ENCODE measurements around the gene TNFSF8. TPM values are rescaled to one million over a fixed set of nuclear protein-coding genes. Genes with fewer than 3 reads are reported as not detected.

Gene TNFSF8
- total RNA-seq, 1 experiment from 2014 or later: not detected

GRCh38 chr9:114909661-114910060 lies 20.7 kb downstream of the TNFSF8 start:
- no peak overlapping the region for H3K27ac ChIP-seq
- H3K27me3 ChIP-seq (ENCODE audit: insufficient read depth, low read depth): peaks cover 16% of the 10 kb centered on the region
- intact Hi-C loops (cut with micrococcal nuclease; ENCODE audit: unreplicated experiment): loop anchor here (2.0 to 10.0 kb wide), 4 partner anchors 353 to 613 kb away; no protein-coding TSS in a partner anchor
- no peak overlapping the region for H2AFZ ChIP-seq
- peaks cover 26% of the 10 kb centered on the region for H3K4me1 ChIP-seq (replicated peaks; ENCODE audit: insufficient read depth)
- no peaks in the 10 kb centered on the region for H3K79me2 ChIP-seq (ENCODE audit: low read depth)
- H3K4me3 ChIP-seq: no peak overlapping the region
- H3F3A ChIP-seq (ENCODE audit: insufficient read depth, low read depth): peaks cover 21% of the 10 kb centered on the region; the same call in 1 of the 2 replicates
- ChIA-PET CTCF (interaction anchor here (0.6 kb wide), 1 partner anchor 1338 kb away, joined by 5 read pairs; no protein-coding TSS in a partner anchor), POLR2A (ENCODE audit: unreplicated experiment) (no interaction called here)
- H4K20me1 ChIP-seq (ENCODE audit: insufficient read depth): no peaks in the 10 kb centered on the region
- BruUV-seq (replicated peaks): no TSS peak
- TF ChIP-seq EZH2 (IDR thresholded peaks at IDR 0.05; ENCODE audit: low read depth): no peak
- TF ChIP-seq CTCF (conservative IDR thresholded peaks at IDR 0.05): no peak
- no peak overlapping the region for H3K4me2 ChIP-seq
- H3K9me3 ChIP-seq (ENCODE audit: insufficient read depth, low read depth): no peaks in the 10 kb centered on the region
- H3K9me2 ChIP-seq (ENCODE audit: insufficient read depth): no peaks in the 10 kb centered on the region
- DNase-seq: no peak
- no peaks in the 10 kb centered on the region for H3K36me3 ChIP-seq (ENCODE audit: low read depth)

GRCh38 chr9:114908805-114909448 lies 21.5 kb downstream of the TNFSF8 start:
- CTCF ChIA-PET: interaction anchor here (0.6 to 1.0 kb wide), 2 partner anchors 160 to 226 kb away, joined by 3 to 6 read pairs; no protein-coding TSS in a partner anchor
- Histone ChIP-seq H3K9me3 (ENCODE audit: insufficient read depth, low read depth) (no peaks in the 10 kb centered on the region), H3K4me2 (peak overlapping the region; percentile 58), H3K36me3 (ENCODE audit: low read depth) (no peaks in the 10 kb centered on the region), H3K4me1 (replicated peaks; ENCODE audit: insufficient read depth) (peaks cover 26% of the 10 kb centered on the region), H3K27ac (peak overlapping the region; percentile 25), H3K9me2 (ENCODE audit: insufficient read depth) (no peaks in the 10 kb centered on the region), H3K4me3 (no peak overlapping the region), H3K79me2 (ENCODE audit: low read depth) (no peaks in the 10 kb centered on the region), H4K20me1 (ENCODE audit: insufficient read depth) (no peaks in the 10 kb centered on the region), H3F3A (ENCODE audit: insufficient read depth, low read depth) (peaks cover 21% of the 10 kb centered on the region; the same call in 1 of the 2 replicates), H3K27me3 (ENCODE audit: insufficient read depth, low read depth) (peaks cover 11% of the 10 kb centered on the region), H2AFZ (no peak overlapping the region)
- TF ChIP-seq CTCF (conservative IDR thresholded peaks at IDR 0.05) (no peak), EZH2 (IDR thresholded peaks at IDR 0.05; ENCODE audit: low read depth) (no peak)
- peak in 1 of 2 experiments; percentile 52 for DNase-seq
- BruUV-seq (replicated peaks): no TSS peak
- POLR2A ChIA-PET (ENCODE audit: unreplicated experiment): interaction anchor here (0.5 kb wide), 1 partner anchor 314 kb away, joined by 6 read pairs; no protein-coding TSS in a partner anchor
- intact Hi-C loops (cut with micrococcal nuclease; ENCODE audit: unreplicated experiment): loop anchor here (1.0 to 10.0 kb wide), 11 partner anchors 105 to 613 kb away; no protein-coding TSS in a partner anchor

GRCh38 chr9:114908104-114908622 lies 22.2 kb downstream of the TNFSF8 start:
- H3K4me1 ChIP-seq (replicated peaks; ENCODE audit: insufficient read depth): peaks cover 26% of the 10 kb centered on the region
- no peaks in the 10 kb centered on the region for H3K9me3 ChIP-seq (ENCODE audit: insufficient read depth, low read depth)
- peaks cover 21% of the 10 kb centered on the region; the same call in 1 of the 2 replicates for H3F3A ChIP-seq (ENCODE audit: insufficient read depth, low read depth)
- H3K4me2 ChIP-seq: peak overlapping the region; percentile 58
- H3K27me3 ChIP-seq (ENCODE audit: insufficient read depth, low read depth): peaks cover 11% of the 10 kb centered on the region
- H3K27ac ChIP-seq: peak overlapping the region; percentile 37
- H2AFZ ChIP-seq: no peak overlapping the region
- BruUV-seq (replicated peaks): no TSS peak
- CTCF ChIA-PET: interaction anchor here (0.6 to 1.8 kb wide), 4 partner anchors 102 to 225 kb away, joined by 3 to 7 read pairs (median 5); partner anchors contain the start of gene TNFSF15
- DNase-seq: peak; percentile 93 to 100
- POLR2A ChIA-PET (ENCODE audit: unreplicated experiment): no interaction called here
- H3K9me2 ChIP-seq (ENCODE audit: insufficient read depth): no peaks in the 10 kb centered on the region
- H3K4me3 ChIP-seq: no peak overlapping the region
- TF ChIP-seq CTCF (conservative IDR thresholded peaks at IDR 0.05) (no peak), EZH2 (IDR thresholded peaks at IDR 0.05; ENCODE audit: low read depth) (no peak)
- no peaks in the 10 kb centered on the region for H3K36me3 ChIP-seq (ENCODE audit: low read depth)
- H4K20me1 ChIP-seq (ENCODE audit: insufficient read depth): no peaks in the 10 kb centered on the region
- intact Hi-C loops (cut with micrococcal nuclease; ENCODE audit: unreplicated experiment): loop anchor here (1.0 to 10.0 kb wide), 11 partner anchors 104 to 614 kb away; no protein-coding TSS in a partner anchor
- H3K79me2 ChIP-seq (ENCODE audit: low read depth): no peaks in the 10 kb centered on the region

All from PC-9 (cell line).